GM19467 (cell line): ENCODE measurements around the gene NEDD4L.

Experiments
- ATAC-seq: cut with Tn5 transposase; IDR thresholded peaks from one replicate; pipeline ENCODE4 v1.9.1; 2021; ENCODE audit warnings: mild to moderate bottlenecking, moderate library complexity; ENCODE audit not compliant: unreplicated experiment

NEDD4L gene

DNA sequence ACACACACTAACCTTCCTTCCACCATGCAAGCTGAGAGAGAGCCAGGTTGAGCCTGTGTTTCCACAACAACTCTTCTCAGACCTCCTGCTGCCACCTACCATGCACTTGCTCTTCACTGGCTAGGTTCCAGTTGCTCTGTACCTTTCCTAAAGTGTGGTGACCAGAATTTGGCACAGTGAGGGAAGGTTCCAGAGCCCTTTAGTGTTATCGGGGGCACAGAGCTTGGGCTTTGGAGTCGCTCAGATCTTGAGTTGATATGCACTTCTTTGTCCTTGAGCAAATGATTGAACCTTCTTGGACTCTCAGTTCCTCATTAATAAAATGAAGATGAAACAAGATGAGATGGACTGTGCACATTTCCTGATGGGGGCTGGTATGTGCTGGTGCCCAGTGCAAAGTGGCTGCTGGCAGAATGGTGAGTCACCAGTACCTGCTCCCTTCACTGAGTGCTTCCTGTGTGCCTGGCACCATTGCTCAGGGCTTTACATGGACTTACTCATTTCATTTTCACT is 47.1 kb downstream of the NEDD4L start:
- peak; percentile 83 for ATAC-seq

DNA sequence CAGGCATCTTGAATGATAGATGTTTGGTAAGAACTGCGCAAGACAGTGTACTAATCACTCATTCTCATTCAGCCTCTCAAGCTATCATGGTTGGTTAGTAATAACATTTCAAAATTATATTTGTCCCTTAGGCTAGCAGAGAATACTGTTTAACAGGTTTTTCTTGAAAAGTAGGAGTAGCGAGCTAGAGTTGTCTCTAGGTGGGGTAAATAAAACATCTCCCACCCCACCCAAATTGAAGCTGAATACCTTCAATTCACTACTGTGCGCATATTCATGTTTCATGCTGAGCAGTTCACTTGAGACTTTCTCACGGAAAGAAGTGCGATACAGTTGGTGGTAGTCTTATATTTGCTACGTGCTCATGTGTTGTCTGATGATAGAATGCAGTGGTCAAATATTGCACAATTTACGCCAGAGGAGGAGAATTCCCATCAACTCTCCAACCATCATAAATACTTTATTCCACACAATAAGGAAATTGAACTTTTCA is 49.3 kb downstream of the NEDD4L start:
- ATAC-seq = no peak

DNA sequence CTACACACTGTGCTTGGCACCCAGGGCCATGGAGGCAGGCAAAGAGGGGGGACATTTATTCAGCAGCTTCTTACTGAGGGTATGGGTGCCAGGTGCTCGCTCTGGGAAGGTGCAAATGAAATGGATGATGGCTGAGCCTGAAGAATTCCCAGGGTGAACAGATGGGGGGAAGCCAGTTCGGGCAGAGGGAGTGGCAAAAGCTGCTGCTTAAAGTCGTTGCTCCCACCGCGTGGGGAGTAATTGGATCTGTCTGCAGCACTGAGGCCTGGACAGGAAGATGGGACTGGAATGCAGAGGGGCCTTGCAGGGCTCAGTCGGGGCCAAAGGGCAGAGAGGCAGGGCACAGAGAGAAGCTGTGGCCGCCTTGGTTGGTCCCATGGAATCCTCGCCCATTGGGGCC is 51.2 kb downstream of the NEDD4L start:
- no peak for ATAC-seq

DNA sequence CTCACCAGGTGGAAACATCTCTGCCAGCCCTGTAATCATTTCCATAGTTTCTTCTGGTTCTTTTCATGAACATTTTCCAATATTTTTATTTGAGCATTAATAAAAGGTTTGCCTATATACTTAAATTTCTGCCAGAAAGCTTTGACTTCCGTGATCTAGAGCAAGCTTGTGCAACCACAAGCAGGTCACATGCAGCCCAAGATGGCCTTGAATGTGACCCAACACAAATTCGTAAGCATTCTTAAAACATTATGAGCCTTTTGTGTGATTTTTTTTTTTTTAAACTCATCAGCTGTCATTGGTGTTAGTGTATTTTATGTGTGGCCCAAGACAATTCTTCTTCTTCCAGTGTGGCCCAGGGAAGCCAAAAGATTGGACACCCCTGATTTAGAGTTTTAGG is 51.6 kb downstream of the NEDD4L start:
- no peak for ATAC-seq

DNA sequence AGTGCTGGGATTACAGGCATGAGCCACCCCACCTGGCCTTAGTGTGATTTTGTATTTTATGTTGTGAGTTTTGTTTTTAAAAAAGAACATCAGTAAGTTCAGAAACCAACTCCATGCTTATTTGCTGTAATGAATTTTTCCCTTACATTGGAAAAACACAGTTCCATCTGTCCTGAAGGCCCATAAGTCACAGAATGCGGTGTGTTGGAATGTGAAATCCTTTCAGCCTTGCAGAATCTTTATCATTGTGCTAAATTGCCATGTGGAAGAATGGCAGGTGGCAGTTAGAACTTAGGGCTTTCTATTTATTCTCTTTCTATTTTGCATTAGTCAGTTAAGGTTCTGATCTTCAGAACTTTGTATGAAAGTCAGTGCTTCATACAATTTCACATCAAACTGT is 52.6 kb downstream of the NEDD4L start:
- no peak for ATAC-seq

DNA sequence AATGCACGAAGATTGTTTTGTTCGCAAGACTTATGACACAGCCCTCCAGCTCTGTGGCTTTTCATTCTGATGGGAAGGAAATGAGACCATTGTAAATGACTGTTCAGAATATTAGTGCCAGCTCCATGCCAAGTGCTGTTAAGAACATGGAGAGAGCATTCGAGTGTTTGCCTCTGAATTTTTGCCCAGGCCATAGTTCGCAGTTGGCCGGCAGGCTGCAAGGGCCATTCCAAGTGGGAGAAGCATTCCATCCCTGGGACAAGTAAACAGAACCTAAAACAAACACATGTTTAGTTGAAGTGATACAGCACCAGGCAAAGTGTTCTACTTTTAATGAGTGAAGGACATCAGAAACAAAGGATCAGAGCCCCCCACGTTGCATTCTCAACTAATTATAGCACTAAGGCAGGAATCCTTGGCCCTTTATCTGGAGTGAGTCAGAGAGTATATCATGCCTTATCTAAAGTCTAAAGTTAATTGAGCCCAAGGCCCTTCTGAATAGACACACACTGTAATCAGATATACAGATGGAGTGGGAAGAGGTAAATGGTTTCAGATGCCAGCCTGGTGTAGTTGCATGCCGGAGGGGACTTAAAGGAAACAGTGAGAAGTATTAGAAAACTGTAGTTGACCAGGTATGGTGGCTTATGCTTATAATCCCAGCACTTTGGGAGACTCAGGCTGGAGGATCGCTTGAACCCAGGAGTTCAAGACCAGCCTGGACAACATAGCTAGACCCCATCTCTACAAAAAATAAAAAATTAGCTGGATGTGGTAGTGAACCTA is 53.3 kb downstream of the NEDD4L start:
- no peak for ATAC-seq

DNA sequence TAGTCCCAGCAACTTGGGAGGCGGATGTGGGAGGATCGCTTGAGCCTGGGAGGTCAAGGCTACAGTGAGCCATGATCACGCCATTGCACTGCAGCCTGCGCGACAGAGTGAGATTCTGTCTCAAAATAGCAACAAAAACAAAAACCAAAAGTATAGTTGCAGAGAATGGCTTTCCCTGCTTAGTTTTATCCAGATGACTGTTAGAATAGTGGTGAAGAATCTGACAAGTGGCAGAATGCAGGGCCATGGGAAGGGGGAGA is 53.8 kb downstream of the NEDD4L start:
- ATAC-seq = no peak

DNA sequence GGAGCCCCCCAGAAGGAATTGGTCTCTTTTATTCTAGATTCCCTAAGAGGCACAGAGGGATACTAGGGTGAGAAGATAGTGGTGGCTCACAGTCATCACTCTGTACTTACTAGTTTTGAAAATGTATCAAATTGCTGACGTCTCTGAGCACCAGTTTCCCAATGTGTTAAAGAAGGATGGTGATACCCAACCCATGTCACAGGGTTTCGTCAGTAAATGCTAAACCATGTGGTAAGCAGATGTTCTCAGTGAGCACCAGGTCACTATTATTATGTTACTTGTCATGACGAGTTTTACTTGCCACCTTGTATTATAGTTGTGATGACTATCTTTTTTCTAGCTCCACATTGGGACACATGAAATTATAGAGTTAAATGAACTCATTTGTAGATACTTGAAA is 54.7 kb downstream of the NEDD4L start:
- no peak for ATAC-seq

DNA sequence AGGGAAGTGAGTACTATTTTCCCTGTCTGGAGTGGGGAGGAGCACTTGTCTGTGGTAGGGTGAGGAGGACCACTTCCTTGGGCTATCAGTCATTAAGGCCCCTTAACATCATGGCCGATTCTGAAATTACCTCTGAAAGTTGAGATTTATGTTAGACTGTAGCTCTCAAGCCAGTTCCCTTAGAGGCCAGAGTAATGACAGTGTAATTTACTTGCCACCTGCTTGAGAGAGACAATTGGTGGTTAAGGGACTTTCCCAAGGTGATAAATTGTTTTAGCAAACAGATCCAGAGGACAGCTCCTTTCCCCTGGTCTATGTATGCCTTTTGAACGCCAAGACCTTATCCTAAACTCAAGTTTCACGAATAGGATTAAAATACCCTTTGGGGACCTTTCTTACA is 56.1 kb downstream of the NEDD4L start:
- no peak for ATAC-seq

DNA sequence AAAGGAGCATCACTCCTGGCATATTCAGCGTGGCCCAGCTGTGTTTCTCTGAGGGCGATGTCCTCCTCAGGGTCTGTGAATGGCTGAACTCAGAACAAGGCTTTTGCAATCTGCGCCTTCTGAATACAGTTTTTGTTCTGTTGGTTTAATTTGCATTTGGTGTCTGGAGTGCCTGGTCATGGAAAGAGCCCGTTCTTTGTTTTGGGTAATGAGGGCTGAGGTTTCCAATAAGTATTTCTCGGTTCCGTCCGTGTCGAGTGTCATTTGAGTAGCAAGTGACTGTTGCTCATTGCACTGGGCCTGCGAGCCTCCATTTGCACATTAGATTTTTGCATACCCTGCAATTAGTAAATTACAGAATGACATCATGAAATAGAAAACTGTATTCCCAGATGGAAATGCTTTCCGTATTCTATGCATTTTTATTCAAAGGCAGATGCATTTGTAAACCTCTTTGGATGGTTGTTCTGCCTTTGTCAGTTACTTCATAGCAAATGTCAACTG is 57.3 kb downstream of the NEDD4L start:
- ATAC-seq = no peak

DNA sequence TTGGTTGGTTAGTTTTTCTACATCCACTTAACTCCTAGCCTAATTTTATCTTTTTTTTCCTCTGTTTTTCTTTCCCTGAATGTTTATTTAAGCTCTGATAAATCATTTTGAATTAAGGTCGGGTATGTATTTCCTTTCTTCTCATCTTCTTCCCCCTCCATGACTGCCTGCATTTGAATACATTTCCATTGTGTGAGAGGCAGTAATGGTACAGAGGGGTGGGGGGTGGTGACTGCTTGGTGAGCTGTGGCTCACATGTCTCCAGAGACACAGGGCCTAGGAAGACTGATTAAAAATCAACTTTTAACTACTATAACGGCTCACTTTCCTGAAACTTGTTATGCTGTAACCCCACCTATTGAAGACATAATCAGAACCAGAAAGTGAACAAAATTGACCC is 58.0 kb downstream of the NEDD4L start:
- ATAC-seq = no peak

DNA sequence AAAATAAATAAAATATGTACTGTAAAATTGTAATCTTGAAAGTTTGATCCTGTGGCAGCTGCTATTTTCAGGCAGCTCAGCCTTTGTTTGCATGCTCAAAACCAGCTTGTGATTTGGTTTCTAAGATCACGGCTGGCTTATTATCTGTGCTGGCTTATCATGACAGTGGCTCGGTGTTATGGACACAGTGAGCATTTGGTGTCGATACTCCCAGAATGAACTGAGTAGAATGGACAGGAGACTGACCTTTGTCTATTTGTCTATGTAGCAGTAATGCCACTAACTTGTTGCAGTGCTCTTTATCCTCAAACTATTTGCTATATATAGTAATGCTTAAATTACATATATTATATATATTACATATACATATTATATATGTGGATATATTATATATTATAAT is 58.8 kb downstream of the NEDD4L start:
- ATAC-seq = no peak

DNA sequence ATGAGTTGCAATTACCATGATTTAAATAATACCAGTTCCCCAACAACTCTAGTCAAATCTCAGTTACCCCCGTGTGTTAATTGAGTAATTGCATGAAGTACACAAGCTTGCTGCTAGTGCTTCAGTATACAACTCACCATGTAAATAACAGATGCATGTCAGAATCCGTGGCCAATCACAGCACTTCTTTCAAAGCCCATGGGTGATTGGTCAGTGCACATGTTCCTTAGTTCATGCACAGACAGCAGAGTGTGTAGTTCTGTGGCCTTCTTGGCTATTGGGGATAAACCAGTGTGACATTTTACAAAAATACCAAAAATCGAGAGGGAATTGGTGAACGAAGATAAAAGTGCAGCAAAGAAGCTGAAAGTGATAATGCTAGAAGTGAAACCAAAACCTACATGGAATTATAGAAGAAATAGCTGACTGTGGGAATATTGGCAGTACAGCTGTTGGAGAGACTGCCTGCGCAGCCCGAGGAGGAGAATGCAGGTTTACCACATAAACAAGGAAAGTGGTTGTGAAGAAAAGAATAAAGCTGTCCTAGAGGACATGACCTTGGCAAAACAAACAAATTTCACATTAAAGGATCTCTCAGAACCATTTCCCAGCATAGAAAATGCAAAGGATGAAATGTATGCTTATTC is 59.4 kb downstream of the NEDD4L start:
- ATAC-seq = no peak

DNA sequence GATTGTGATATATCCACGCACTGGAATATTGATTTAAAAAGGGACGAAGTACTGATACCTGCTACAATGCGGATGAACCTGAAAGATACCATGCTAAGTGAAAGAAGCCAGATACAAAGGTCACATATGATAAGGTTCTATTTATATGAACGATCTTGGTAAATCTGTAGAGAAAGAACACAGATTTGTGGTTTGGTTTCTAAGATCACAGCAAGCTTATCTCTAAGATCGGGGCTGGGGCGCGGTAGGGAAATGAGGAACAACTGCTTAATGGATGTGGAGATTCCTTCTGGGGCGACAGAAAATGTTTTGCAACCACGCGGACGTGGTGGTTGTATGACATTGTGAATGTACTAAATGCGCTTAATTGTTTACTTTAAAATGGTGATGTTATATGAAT is 60.1 kb downstream of the NEDD4L start:
- ATAC-seq = no peak

DNA sequence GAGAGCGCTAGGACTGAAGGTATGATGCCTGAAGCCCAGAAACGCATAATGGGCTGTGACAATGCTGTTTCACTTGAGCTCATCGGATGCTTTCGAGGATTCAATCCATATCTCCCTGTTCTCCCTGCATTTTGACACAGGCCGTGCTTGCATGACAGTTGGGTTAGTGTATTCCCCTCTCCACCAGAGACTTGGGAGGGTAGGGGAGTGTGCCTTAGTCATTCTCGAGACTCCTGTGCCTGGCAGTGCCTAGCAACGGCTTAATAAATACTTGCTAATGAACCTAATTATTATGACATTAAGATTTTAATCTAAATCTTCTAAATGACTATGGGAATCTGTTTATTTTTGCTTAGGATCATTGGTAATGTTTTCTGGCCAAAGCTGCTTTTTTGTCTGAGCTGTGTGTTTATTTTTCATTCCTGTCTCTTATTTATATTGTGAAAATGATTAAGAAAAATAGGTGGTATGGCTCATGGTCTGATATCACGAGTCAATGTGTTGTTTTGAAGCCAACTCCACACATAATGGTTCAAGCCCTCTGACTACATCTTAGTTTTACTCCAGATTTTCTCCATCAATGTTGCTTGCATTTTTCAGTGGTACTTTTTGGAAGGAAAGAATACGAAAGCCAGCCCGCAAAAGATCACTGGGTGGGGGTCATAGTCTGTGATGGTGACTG is 61.3 kb downstream of the NEDD4L start:
- ATAC-seq = no peak

DNA sequence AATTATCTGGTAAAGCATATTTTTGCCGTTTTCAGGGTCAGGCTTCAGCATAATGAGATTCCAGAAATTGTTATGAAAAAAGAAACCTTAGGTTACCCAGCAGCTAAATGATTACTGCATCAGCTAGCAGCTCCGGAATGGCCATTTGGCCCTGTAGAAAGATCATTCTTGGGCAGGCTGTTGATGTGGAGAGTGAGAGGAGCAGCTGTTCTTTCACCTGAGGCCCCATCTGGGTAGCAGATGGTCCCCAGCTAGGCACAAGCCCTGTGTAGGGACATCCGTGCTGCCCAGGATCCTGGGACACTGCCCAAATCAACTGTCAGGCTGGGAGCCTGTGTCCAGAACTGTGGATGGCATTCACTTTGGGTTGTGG is 61.8 kb downstream of the NEDD4L start:
- ATAC-seq = no peak

DNA sequence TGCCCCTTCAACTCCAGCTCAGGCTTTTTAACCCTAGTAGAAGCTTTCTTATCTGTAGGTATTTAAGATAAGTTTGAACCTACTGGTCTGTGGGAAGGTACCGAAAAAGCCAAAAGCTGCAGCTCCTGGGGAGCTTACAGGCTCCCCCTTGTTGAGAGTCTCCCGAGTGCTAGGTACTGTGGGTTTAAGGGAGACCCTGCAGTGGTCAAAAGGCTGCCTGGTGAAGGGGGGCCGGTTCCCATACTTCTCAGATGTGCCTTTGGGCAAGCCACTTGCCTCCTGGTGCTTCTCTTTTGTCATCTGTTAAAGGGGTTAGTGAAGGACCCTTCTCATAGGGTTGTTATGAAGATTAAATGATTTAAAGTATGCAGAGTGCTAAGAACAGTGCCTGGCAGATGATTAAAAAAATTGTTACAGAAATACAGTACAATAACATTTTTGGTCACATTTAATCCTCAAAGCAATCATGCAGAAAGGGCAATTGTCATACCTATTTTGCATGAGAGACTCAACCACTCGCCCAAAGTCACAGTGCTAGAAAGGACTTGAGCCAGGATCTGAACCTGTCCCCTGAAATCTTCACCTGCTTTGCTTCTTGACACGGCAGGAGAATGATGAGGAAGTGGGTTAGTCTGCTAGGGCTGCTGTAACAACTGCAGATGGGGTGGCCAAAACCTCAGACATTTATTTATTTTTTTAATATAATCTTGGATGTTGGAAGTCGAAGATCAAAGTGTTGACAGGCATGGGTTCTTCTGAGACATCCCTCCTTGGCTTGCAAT is 62.5 kb downstream of the NEDD4L start:
- ATAC-seq = no peak

DNA sequence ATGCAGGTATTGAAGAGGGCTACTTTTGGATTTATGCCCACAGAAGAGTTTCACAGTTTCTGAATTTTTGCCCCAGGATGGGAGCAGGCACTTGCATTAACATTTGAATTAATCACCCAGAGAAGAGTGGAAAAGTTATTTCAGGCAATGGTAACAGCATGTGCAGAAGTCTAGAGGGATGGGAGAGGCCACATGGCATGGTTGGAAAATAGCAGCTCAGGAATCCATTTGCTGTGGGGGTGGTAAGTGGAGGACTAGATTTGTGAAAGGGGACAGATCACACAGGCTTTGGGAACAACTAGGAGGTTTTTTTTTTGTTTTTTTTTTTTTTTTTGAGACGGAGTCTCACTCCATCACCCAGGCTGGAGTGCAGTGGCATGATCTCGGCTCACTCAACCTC is 65.2 kb downstream of the NEDD4L start:
- ATAC-seq = no peak

DNA sequence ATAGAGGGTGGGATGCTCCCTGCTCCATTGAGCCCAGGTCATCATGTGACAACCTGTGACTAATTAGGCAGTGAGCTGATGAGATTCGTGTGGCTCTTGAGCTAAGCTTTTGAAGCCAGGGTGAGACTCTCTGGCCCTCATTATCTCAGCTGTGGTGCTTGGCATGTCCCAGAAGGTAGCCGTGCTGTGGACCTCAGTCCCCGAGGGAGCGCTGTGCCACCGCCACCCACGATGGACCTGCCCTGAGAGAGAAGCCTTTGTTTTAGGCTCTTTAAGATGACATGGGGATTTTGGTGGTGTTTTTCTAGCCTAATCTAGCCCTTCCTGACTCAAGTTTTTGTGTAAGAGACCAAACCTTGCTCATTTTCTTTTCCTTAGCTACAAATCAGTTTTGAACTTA is 66.4 kb downstream of the NEDD4L start:
- no peak for ATAC-seq

DNA sequence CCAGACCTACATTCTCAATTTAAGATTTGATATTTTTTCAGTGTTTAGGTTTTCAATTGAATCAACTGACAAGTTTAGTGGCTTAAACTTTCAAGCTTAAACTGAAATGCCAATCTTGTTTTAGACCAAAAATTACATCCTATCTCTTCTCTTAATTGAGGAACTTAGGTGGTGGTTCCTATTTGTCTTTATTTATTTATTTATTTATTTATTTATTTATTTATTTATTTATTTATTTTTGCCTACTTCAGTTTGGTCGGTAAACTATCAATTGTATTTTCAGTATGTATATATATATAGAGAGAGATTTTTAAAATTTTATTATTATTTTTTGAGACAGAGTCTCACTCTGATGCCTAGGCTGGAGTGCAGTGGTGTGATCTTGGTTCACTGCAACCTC is 68.1 kb downstream of the NEDD4L start:
- no peak for ATAC-seq

DNA sequence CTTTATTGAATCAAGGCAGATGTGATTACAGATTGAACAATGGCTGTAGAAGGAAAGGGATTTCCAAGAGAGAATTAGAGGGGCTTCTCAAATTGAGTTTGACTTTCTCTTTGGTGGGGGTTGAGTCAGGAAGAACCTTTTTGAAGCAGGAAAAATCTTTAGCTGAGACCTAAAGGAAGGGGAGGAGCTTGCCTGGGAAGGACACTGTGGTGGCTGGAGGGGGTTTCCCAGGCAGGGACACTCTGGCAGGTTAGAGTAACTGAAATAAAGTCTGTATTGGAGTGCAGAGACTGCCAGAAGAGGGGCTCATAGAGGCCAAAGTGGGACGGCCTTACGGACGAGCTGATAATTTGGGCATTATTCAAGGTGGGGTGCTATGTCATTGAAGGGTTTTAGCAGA is 69.3 kb downstream of the NEDD4L start:
- peak; percentile 53 for ATAC-seq
